Tibial artery (tissue), 4 donors: Measurements from ENCODE around the gene TMEM273.

Experiments used
- DNase-seq, 2 donors: peaks; one replicate each; pipeline ENCODE4 v3.0.0-alpha.2; 2019
- H3K27ac ChIP-seq, 2 donors: fragments of 200-600 bp; sonication (generic) in 1 of 2; 1 replicate in 1 of 2; 2 replicates in 1 of 2; pipeline ENCODE4 v1.5.1; 2018 to 2019; ENCODE audit warnings: mild to moderate bottlenecking in 1 of 2
- H3K27me3 ChIP-seq, 2 donors: fragments of 200-600 bp; sonication (generic) in 1 of 2; one replicate each; pipeline versions ENCODE4 v1.5.1 to v1.6.0; 2016 to 2019
- H3K36me3 ChIP-seq, 3 donors: fragments of 200-600 bp; sonication (generic) in 2 of 3; one replicate each; pipeline ENCODE4 v1.5.1; 2016 to 2019; ENCODE audit warnings: mild to moderate bottlenecking in 2 of 3
- H3K4me1 ChIP-seq, 4 donors: fragments of 200-600 bp; sonication (generic) in 2 of 4; 1 replicate in 3 of 4; 2 replicates in 1 of 4; pipeline ENCODE4 v1.5.1; 2016 to 2019
- H3K4me3 ChIP-seq, 2 donors: fragments of 200-600 bp; sonication (generic) in 1 of 2; 1 replicate in 1 of 2; 2 replicates in 1 of 2; pipeline ENCODE4 v1.5.1; 2018 to 2019; ENCODE audit warnings: mild to moderate bottlenecking in 2 of 2
- H3K9me3 ChIP-seq, 3 donors: fragments of 200-600 bp; sonication (generic) in 1 of 3; one replicate each; pipeline ENCODE4 v1.5.1; 2016 to 2019
- CTCF ChIP-seq, 2 experiments: fragments of 200-600 bp in 1 of 2; fragments of 450-650 bp in 1 of 2; IDR thresholded peaks; one replicate each; pipeline ENCODE4 v1.5.1; 2017 to 2019; ENCODE audit warnings: antibody characterized with exemption in 2 of 2, mild to moderate bottlenecking in 1 of 2, moderate library complexity in 1 of 2
- intact Hi-C: fragments of 100-400 bp; cut with DNase I; formaldehyde crosslinking; loops from one replicate; pipeline ENCODE4 v1.15.0; 2023; ENCODE audit warnings: low total_unique reads

TMEM273 gene

GRCh38 chr10:49123981-49124950 is 63.9 kb downstream of the TMEM273 start:
- no peak for TF ChIP-seq CTCF (IDR thresholded peaks at IDR 0.05)

GRCh38 chr10:49120911-49121310 is 67.3 kb downstream of the TMEM273 start:
- H3K27ac ChIP-seq: no peak overlapping the region
- no peak overlapping the region for H3K4me3 ChIP-seq
- no peaks in the 10 kb centered on the region for H3K9me3 ChIP-seq
- H3K4me1 ChIP-seq: peaks cover 0 to under 1% (median under 1%) of the 10 kb centered on the region in 4 donors
- no peaks in the 10 kb centered on the region for H3K36me3 ChIP-seq
- no peak for TF ChIP-seq CTCF (IDR thresholded peaks at IDR 0.05)
- no peak for DNase-seq
- intact Hi-C loops: no loop called here
- H3K27me3 ChIP-seq: no peaks in the 10 kb centered on the region

More at GRCh38 chr10:49123981-49124950, 63.9 kb downstream of the TMEM273 start:
- H3K27me3 ChIP-seq: no peaks in the 10 kb centered on the region
- DNase-seq: no peak
- H3K27ac ChIP-seq: no peak overlapping the region
- no peaks in the 10 kb centered on the region for H3K36me3 ChIP-seq
- intact Hi-C loops: no loop called here
- H3K4me1 ChIP-seq: no peaks in the 10 kb centered on the region
- no peak overlapping the region for H3K4me3 ChIP-seq
- H3K9me3 ChIP-seq: no peaks in the 10 kb centered on the region

GRCh38 chr10:49119746-49120145 is 68.4 kb downstream of the TMEM273 start:
- H3K27ac ChIP-seq: no peak overlapping the region
- no peak for TF ChIP-seq CTCF (IDR thresholded peaks at IDR 0.05)

GRCh38 chr10:49118430-49119074 is 69.6 kb downstream of the TMEM273 start:
- intact Hi-C loops: loop anchor here (5.0 kb wide), 1 partner anchor 41 kb away; no protein-coding TSS in a partner anchor
- no peak for TF ChIP-seq CTCF (IDR thresholded peaks at IDR 0.05)
- no peak overlapping the region for H3K27ac ChIP-seq
- DNase-seq: no peak
- H3K4me1 ChIP-seq: peaks cover 0 to 18% (median 9%) of the 10 kb centered on the region in 4 donors
- H3K36me3 ChIP-seq: no peaks in the 10 kb centered on the region
- no peaks in the 10 kb centered on the region for H3K27me3 ChIP-seq
- H3K9me3 ChIP-seq: no peaks in the 10 kb centered on the region
- no peak overlapping the region for H3K4me3 ChIP-seq

More at GRCh38 chr10:49119746-49120145, 68.4 kb downstream of the TMEM273 start:
- Histone ChIP-seq H3K9me3 (no peaks in the 10 kb centered on the region), H3K27me3 (no peaks in the 10 kb centered on the region), H3K4me3 (no peak overlapping the region), H3K36me3 (no peaks in the 10 kb centered on the region), H3K4me1 (peaks cover 0 to 6% (median 3%) of the 10 kb centered on the region in 4 donors)
- intact Hi-C loops: loop anchor here (5.0 kb wide), 1 partner anchor 42 kb away; no protein-coding TSS in a partner anchor
- DNase-seq: no peak

- Histone ChIP-seq H3K27ac (no peak overlapping the region), H3K4me1 (peaks cover 0 to 28% (median 9%) of the 10 kb centered on the region in 4 donors), H3K27me3 (no peaks in the 10 kb centered on the region), H3K9me3 (no peaks in the 10 kb centered on the region), H3K4me3 (no peak overlapping the region), H3K36me3 (no peaks in the 10 kb centered on the region)
- no peak for TF ChIP-seq CTCF (IDR thresholded peaks at IDR 0.05)
- no peak for DNase-seq
- intact Hi-C loops: loop anchor here (5.0 kb wide), 1 partner anchor 40 kb away; no protein-coding TSS in a partner anchor
Observed at GRCh38 chr10:49117376-49118070, 70.7 kb downstream of the TMEM273 start.
